ENCODE data around the gene TMEM165.

DNA sequence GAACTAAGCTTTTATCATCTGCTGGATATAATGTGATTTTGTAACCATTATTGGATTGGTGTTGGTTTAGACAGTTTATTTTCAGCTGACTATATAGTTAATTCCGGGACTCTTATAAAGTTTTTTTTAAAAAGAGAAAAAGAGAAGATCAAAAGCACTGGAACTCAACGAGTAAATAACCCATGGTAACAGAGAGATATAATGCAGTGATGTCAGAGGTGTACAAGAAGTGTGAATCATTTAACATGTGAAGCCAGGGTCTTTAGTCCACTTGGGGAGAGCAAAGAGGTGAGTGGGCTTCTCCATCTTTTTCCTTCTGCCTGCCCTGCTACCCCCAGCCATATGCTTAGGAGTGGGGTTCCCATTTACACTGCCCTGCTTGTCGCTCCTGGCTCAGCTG, 3.2 kb downstream of the TMEM165 start:
- TF ChIP-seq, protein P1, sequence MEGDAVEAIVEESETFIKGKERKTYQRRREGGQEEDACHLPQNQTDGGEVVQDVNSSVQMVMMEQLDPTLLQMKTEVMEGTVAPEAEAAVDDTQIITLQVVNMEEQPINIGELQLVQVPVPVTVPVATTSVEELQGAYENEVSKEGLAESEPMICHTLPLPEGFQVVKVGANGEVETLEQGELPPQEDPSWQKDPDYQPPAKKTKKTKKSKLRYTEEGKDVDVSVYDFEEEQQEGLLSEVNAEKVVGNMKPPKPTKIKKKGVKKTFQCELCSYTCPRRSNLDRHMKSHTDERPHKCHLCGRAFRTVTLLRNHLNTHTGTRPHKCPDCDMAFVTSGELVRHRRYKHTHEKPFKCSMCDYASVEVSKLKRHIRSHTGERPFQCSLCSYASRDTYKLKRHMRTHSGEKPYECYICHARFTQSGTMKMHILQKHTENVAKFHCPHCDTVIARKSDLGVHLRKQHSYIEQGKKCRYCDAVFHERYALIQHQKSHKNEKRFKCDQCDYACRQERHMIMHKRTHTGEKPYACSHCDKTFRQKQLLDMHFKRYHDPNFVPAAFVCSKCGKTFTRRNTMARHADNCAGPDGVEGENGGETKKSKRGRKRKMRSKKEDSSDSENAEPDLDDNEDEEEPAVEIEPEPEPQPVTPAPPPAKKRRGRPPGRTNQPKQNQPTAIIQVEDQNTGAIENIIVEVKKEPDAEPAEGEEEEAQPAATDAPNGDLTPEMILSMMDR (IDR thresholded peaks at IDR 0.05 in 8 of 11, conservative IDR thresholded peaks at IDR 0.05 in 3 of 11), result no peak
- no peak for TF ChIP-seq POLR2A (IDR thresholded peaks at IDR 0.05)

Measured in spleen (tissue), 7 donors.